Measurements from ENCODE around the gene CETN3. TPM values are rescaled to one million over a fixed set of nuclear protein-coding genes. Genes with fewer than 3 reads are reported as not detected.

The CETN3 gene
- polyA plus RNA-seq (ENCODE audit: insufficient read length in 10 of 10), result 10 to 100 TPM; 27.6 to 37.8 (median 33.5) TPM
- long read RNA-seq, donor 1, transcript CETN3-201 (5 exons, 2,432 nt), result major isoform, 11 of 12 reads
- long read RNA-seq, donor 1, partial matches to known transcripts, result 0 of 12 reads
- long read RNA-seq, donor 1, other reads (novel, unspliced or antisense), result 0 of 12 reads
- long read RNA-seq, donor 2, transcript CETN3-201 (5 exons, 2,432 nt), result major isoform, 15 of 18 reads
- long read RNA-seq, donor 2, partial matches to known transcripts, result 0 of 18 reads
- long read RNA-seq, donor 2, other reads (novel, unspliced or antisense), result 0 of 18 reads
- long read RNA-seq, donor 3, result 0 reads
- long read RNA-seq, donor 4, transcript CETN3-201 (5 exons, 2,432 nt), result major isoform, 12 of 13 reads
- long read RNA-seq, donor 4, partial matches to known transcripts, result 0 of 13 reads
- long read RNA-seq, donor 4, other reads (novel, unspliced or antisense), result 0 of 13 reads
- long read RNA-seq, donor 5, transcript CETN3-201 (5 exons, 2,432 nt), result major isoform, 16 of 20 reads
- long read RNA-seq, donor 5, partial matches to known transcripts, result 0 of 20 reads
- long read RNA-seq, donor 5, other reads (novel, unspliced or antisense), result 0 of 20 reads
- long read RNA-seq, donor 6, transcript CETN3-201 (5 exons, 2,432 nt), result major isoform, 10 of 12 reads
- long read RNA-seq, donor 6, partial matches to known transcripts, result 0 of 12 reads
- long read RNA-seq, donor 6, other reads (novel, unspliced or antisense), result 0 of 12 reads
- long read RNA-seq, donor 7, transcript CETN3-201 (5 exons, 2,432 nt), result major isoform, 8 of 11 reads
- long read RNA-seq, donor 7, partial matches to known transcripts, result 0 of 11 reads
- long read RNA-seq, donor 7, other reads (novel, unspliced or antisense), result 0 of 11 reads
- long read RNA-seq, donor 8, transcript CETN3-201 (5 exons, 2,432 nt), result major isoform, 12 of 13 reads
- long read RNA-seq, donor 8, partial matches to known transcripts, result 0 of 13 reads
- long read RNA-seq, donor 8, other reads (novel, unspliced or antisense), result 0 of 13 reads
- long read RNA-seq, donor 9, partial matches to known transcripts, result 0 of 4 reads
- long read RNA-seq, donor 9, other reads (novel, unspliced or antisense), result 0 of 4 reads

DNA sequence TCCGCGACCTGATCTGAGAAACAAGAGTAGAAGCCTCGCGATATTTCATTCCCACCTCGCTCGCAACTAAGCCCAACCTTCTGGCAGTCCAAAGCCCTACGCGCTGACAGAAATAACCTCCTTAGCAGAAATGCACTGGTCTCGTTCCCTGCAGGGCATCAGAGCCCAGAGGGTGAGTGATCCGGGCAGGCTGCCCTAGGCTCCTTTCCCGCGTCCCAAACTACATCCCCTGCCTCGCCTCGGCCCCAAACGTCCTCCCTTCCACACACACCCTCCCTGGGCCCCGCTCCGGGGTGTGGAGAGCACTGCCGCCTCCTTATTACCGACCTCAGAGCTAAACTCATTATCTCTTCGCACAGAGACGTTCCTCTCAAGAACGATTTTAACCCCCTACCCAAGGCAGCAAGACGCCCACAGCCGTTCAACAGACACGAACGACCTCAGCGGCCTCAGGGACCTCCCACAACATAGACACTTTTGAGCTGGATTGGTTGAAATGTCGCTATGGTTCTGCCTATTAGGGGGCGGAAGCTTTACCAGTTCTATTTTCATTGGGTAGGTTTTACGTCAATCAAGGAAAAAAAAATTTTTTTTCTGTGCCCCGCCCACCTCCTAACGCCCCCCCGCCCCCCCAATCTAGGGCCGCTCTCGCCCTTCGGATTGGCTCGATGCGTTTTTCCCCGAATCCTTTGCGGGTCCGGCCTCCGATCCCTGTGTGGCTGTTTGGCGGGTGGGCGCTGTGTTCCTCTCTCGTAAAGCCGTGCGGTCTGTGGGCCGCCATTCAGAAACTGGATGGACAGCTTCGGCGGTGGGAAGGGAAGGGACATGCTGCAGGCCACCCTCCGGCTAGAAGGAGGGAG is at the start of gene CETN3:
TSS of gene CETN3 (minus strand) at position 439 of the 860 bp plus-strand sequence. CDS start at position 344, 95 bp downstream.
- DNase-seq, result peak; percentile 95 to 97 (median 97)

DNA sequence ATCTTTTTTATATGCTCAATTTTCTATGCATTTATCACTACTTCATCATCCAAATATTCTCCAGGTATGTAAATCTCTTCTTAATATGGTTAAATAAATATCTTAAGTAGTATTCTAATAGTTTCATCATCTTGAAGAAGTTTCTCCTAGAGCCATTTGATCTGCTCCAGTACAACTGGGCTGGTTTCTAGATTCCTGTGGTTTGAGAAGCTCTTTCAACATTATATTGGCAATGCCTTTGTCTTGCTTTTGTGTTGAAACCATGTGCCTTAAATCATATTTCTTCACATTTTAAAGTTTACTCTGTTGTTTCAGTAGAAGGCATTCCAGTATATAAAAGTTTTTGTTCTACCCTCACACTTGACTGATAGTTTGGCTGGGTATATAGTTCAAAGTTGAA is 37.4 kb upstream of the CETN3 start:
- peak in 1 of 3 donors; percentile 2 for DNase-seq

DNA sequence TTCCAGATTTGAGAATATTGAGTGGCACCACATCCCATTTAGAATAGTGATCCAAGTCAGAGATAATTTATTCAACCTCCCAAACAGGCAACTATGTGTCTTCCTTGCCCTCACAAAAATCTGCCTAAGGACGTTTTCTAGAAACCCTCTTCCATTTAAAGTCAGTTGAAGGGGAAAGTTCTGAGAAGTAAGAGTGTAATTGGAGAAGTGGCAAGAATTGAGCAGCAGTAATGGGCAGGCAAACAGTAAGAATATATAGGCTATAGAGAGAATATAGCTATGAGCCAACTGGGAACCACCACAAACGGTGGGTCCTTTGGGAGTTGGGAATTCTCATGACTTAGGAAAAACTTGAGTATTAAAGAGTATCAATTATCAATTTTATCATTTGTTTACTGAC is 31.1 kb upstream of the CETN3 start:
- no peak for DNase-seq

- DNase-seq, result no peak
These were observed 28.5 kb upstream of the CETN3 start for GRCh38 chr5:90438100-90438499.

GRCh38 chr5:90437663-90438062 is 28.1 kb upstream of the CETN3 start:
- DNase-seq, result no peak

DNA sequence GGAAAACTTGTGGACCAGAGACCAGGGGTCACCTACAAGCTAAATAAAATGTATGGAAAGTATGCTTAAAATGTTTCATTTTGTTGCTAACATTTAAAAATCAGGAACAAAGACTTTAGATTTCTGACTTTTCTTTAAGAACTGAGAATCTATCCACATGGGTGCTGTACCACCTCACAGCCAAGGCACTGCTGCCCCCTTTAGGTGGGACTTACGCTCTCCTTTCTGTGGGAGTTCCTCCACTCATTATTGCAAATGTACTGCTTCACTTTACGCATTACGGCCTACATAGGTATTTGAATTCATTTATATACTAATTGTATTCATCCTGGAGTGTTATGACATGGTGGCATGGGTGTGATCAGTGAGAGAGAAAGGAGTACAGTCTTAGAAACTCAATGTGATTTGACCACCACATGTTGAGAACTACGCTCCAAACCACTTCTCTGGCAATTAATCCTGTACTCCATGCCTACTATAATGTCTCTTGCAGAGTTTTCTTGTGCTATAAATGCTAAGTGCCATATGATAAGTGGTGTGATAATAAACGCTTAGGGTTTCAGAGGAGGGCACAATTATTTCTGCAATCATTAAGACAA is 24.7 kb upstream of the CETN3 start:
- peak; percentile 15 to 52 (median 22) for DNase-seq

GRCh38 chr5:90424245-90424644 is 14.7 kb upstream of the CETN3 start:
- DNase-seq, result no peak

DNA sequence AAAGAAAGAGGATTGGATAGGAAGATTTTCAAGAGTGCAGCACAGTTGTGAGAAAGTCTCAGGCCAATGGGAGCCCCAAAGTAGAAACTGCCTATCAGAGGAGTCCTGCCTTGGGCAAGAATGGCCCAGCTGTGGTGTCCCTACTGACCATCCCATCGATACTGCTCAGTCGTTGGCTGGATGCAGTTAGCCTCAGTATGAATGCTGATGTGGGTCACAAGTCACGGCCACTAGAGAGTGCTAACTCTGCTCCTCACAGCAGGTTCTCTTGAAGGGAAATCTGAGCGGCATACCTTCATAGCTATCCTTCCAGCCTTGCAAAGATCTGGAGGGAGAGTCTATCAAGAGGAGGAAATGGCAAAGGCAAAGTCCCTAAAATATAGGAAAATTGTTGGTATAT is 11.6 kb upstream of the CETN3 start:
- DNase-seq, result no peak

DNA sequence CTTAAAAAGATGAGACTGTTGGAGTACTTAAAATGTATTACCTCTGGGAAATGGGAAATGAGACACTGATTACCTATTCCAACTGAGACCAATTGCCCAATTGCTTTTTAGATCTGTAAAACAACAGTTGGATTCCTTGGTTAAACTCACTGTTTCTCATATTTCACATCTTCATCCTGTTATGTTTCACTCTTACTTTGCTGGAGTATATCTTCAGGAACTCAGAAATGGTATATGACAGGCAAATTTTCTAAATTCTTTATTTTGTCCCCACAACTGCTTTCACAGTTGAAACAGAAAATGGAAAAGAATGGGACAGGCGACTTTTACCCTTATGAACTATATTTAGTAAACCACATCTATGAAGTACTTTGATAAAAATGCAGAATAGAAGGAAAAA is 8.7 kb upstream of the CETN3 start:
- no peak for DNase-seq

DNA sequence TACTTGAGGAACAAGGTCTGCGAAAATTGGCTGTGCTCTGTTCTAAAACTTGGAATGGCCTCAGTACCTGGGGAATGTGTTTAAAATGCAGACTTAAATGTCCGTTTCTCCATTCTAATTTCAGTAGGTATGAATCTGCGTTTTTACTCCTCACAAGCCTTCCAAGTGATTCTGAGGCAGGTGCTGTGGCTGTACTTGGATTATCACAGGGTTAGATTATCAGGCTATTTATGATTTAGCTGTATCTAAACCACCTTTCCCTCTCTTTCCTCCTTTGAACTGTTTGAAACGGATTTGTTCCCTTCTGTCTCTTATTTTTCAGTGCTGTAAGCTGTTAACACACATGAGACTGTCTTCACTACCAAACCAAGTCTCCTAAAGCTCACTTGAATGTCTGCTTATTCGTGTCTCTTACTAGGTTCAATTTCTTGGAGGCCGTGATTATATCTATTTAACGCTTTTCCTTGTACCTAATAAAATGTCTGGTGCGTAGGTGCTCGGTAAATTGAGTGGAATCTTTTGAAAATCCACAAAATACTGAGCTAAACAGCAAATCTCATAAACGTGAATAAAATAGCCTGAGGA is 714 bp upstream of the CETN3 start:
- no peak for DNase-seq

- peak in 2 of 3 donors; percentile 2 to 4 for DNase-seq
These were observed 812 bp downstream of the CETN3 start for GRCh38 chr5:90408571-90409317.

DNA sequence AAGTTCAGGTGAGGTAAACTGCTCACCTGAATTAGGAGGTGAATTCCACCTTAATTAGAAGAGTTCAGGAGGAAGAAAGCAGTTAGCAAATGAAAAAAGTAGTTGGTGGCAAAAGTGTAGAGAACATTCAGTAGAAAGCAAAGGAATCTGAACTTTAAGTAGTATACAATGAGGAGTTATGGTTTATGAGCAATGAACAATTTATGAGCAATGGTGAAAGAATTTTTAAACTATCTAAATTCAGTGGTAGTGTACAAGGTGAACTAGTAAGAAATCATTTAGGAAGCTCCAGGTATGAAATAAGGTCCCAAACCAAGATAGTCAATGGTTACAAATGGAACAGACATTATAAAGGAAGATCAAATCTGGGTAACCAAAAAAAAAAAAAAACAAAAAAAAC is 3.1 kb downstream of the CETN3 start:
- DNase-seq, result no peak

GRCh38 chr5:90402521-90403255 is 6.9 kb downstream of the CETN3 start:
- no peak for DNase-seq

- no peak for DNase-seq
These were observed 10.3 kb downstream of the CETN3 start for GRCh38 chr5:90399251-90399650.

- DNase-seq, result no peak
These were observed 10.8 kb downstream of the CETN3 start for GRCh38 chr5:90398726-90399125.

DNA sequence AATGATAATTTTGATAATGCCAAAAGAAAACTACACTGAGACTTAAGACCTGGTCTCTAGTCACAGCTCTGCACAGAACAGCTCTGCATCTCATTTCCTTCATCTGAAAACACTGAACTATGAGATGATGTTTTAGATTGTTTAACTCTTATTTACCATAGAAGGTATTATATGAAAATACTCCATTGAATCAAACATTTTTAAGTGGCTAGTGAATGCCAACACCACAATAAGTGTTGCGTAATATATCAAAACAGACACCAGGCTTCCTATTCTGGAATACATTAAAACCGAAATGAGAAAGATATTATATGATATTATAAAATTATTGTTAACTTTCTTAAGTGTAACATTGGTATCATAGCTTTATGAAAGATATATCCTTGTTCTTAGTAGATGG is 14.6 kb downstream of the CETN3 start:
- no peak for DNase-seq

DNA sequence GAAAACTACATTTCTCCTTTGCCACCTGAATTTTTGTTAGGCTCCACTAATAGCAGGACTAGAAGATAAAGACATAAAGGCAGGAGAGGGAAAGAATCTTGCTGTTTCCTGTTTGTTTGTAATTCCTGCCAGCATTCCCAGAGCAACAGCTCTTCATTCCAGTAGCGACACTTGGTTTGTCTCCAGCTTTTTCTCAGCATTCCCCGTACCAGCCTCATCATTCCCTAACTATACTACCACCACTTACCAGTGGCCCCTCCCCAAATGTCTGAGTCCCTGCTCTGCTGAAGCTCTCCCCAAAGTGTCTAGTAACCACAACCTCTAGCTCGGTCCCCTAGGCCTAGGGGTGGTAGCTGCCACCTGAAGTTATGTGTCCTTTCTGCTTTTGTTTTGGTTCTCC is 18.6 kb downstream of the CETN3 start:
- peak in 1 of 3 donors; percentile 2 for DNase-seq

- no peak for DNase-seq
These were observed 19.2 kb downstream of the CETN3 start for GRCh38 chr5:90390326-90390725.

GRCh38 chr5:90387508-90387907 is 22.0 kb downstream of the CETN3 start:
- no peak for DNase-seq
